COLO829 (cell line): Measurements from ENCODE around the gene UTP14C.
"Not testable (repeated sequence)": the region's sequence is repeated elsewhere in the genome, so short reads cannot be mapped to it uniquely, and the experiment has no call there.

Source experiments
- DNase-seq: peaks from one replicate; pipeline ENCODE4 v3.0.0; 2012; ENCODE audit warnings: low spot score

UTP14C gene

GRCh38 chr13:52004511-52005170 lies 19.9 kb upstream of the UTP14C start:
- DNase-seq, result no peak

- no peak for DNase-seq
Observed at GRCh38 chr13:52005841-52006522, 18.5 kb upstream of the UTP14C start.

GRCh38 chr13:52006523-52007245 lies 17.8 kb upstream of the UTP14C start:
- DNase-seq, result no peak

GRCh38 chr13:52009946-52010345 lies 14.5 kb upstream of the UTP14C start:
- DNase-seq, result no peak

- DNase-seq, result no peak
Observed at GRCh38 chr13:52010890-52011631, 13.4 kb upstream of the UTP14C start, which contains the start of gene ATP7B. Gene ATP7B (minus strand): TSS chr13:52011450. CDS start chr13:52011337, 113 bp downstream.

GRCh38 chr13:52011632-52012511 lies 12.6 kb upstream of the UTP14C start, which contains the start of gene ALG11:
Gene ALG11 (plus strand): TSS chr13:52012398. CDS start chr13:52012419, 21 bp downstream.
- peak; percentile 99 for DNase-seq

- no peak for DNase-seq
Observed at GRCh38 chr13:52012512-52012836, 12.0 kb upstream of the UTP14C start.

GRCh38 chr13:52016296-52016695 lies 8.2 kb upstream of the UTP14C start:
- no peak for DNase-seq

- no peak for DNase-seq
Observed at GRCh38 chr13:52020191-52020590, 4.3 kb upstream of the UTP14C start.

- no peak for DNase-seq
Observed at GRCh38 chr13:52022356-52022755, 2.1 kb upstream of the UTP14C start.

- DNase-seq, result no peak
Observed at GRCh38 chr13:52025475-52026245, 1.2 kb downstream of the UTP14C start.

GRCh38 chr13:52026246-52026626 lies 1.7 kb downstream of the UTP14C start:
- DNase-seq, result no peak

- DNase-seq, result no peak
Observed at GRCh38 chr13:52027832-52028231, 3.3 kb downstream of the UTP14C start.

GRCh38 chr13:52029569-52029968 lies 5.1 kb downstream of the UTP14C start:
- DNase-seq, result no peak

- DNase-seq, result not testable (repeated sequence)
Observed at GRCh38 chr13:52030401-52030800, 5.9 kb downstream of the UTP14C start.

GRCh38 chr13:52033039-52033438 lies 8.5 kb downstream of the UTP14C start:
- DNase-seq, result no peak

GRCh38 chr13:52034616-52035226 lies 10.2 kb downstream of the UTP14C start:
- DNase-seq, result no peak

- no peak for DNase-seq
Observed at GRCh38 chr13:52036037-52036436, 11.5 kb downstream of the UTP14C start.

- DNase-seq, result no peak
Observed at GRCh38 chr13:52043675-52044074, 19.2 kb downstream of the UTP14C start.

GRCh38 chr13:52047463-52047862 lies 23.0 kb downstream of the UTP14C start:
- no peak for DNase-seq
